Neural cell (in vitro differentiated cells): ENCODE data around the gene RWDD1. TPM values are rescaled to one million over a fixed set of nuclear protein-coding genes. Genes with fewer than 3 reads are reported as not detected.

Source experiments
- H2AFZ ChIP-seq: fragments of 200-600, 300-800 bp; sonication (generic), shearing (Covaris generic); 2 replicates; pipeline ENCODE4 v1.6.0; 2014; ENCODE audit warnings: low read depth, mild to moderate bottlenecking, antibody characterized with exemption, low read length, moderate library complexity
- H3F3A ChIP-seq: fragments of 200-600 bp; shearing (Covaris generic); 2 replicates; pipeline ENCODE4 v1.6.1; 2016; ENCODE audit warnings: mild to moderate bottlenecking, moderate library complexity, mixed read lengths, antibody characterized with exemption, low read length; ENCODE audit not compliant: insufficient read depth, poor library complexity, severe bottlenecking
- H3K27ac ChIP-seq: fragments of 200-600, 300-800 bp; sonication (generic), shearing (Covaris generic); 2 replicates; pipeline ENCODE4 v1.5.1; 2014; ENCODE audit warnings: mild to moderate bottlenecking, low read length, moderate library complexity
- H3K27me3 ChIP-seq: fragments of 300-800, 200-600 bp; sonication (generic), shearing (Covaris generic); 2 replicates; pipeline ENCODE4 v1.6.0; 2014; ENCODE audit warnings: mild to moderate bottlenecking, low read depth, low read length, moderate library complexity; ENCODE audit not compliant: insufficient read depth
- H3K36me3 ChIP-seq: fragments of 300-800, 200-600 bp; sonication (generic), shearing (Covaris generic); 2 replicates; pipeline ENCODE4 v1.5.1; 2014; ENCODE audit warnings: mild to moderate bottlenecking, antibody characterized with exemption, low read length, moderate library complexity; ENCODE audit not compliant: insufficient read depth
- H3K4me2 ChIP-seq: fragments of 300-800, 200-600 bp; sonication (generic), shearing (Covaris generic); 2 replicates; pipeline ENCODE4 v1.6.0; 2014; ENCODE audit warnings: mild to moderate bottlenecking, low read length
- H3K4me3 ChIP-seq: fragments of 300-800, 200-600 bp; sonication (generic), shearing (Covaris generic); 2 replicates; pipeline ENCODE4 v1.5.1; 2014; ENCODE audit warnings: mild to moderate bottlenecking, low read length, moderate library complexity
- H3K79me2 ChIP-seq: fragments of 200-600 bp; shearing (Covaris generic); replicated peaks from 2 replicates; pipeline ENCODE4 v1.6.0; 2014; ENCODE audit warnings: mild to moderate bottlenecking, low read length, moderate library complexity; ENCODE audit not compliant: insufficient read depth
- H3K9ac ChIP-seq: fragments of 300-800, 200-600 bp; sonication (generic), shearing (Covaris generic); 2 replicates; pipeline ENCODE4 v1.6.1; 2016; ENCODE audit warnings: mild to moderate bottlenecking, low read length, mixed read lengths
- H3K9me2 ChIP-seq: fragments of 200-600 bp; shearing (Covaris generic); 2 replicates; pipeline ENCODE4 v1.6.1; 2016; ENCODE audit warnings: mild to moderate bottlenecking, low read length, mixed read lengths; ENCODE audit not compliant: insufficient read depth
- H3K9me3 ChIP-seq: fragments of 200-600, 300-800 bp; sonication (generic), shearing (Covaris generic); 2 replicates; pipeline ENCODE4 v1.6.1; 2016; ENCODE audit warnings: mild to moderate bottlenecking, mixed run types, low read length, moderate library complexity, mixed read lengths
- H4K20me1 ChIP-seq: fragments of 200-600 bp; shearing (Covaris generic); 2 replicates; pipeline ENCODE4 v1.6.1; 2016; ENCODE audit warnings: mild to moderate bottlenecking, mixed run types; ENCODE audit not compliant: insufficient read depth
- EP300 ChIP-seq: fragments of 450-650 bp; conservative IDR thresholded peaks from 2 replicates; pipeline ENCODE4 v1.6.1; 2014; ENCODE audit warnings: antibody characterized with exemption, mild to moderate bottlenecking, moderate library complexity; ENCODE audit not compliant: poor library complexity, severe bottlenecking
- EZH2 ChIP-seq: fragments of 200-600, 300-800 bp; shearing (Covaris generic), sonication (generic); IDR thresholded peaks from 2 replicates; pipeline ENCODE4 v1.6.1; 2014; ENCODE audit warnings: antibody characterized with exemption, low read length, borderline replicate concordance, mild to moderate bottlenecking; ENCODE audit not compliant: insufficient read depth, poor library complexity, severe bottlenecking
- MXI1 ChIP-seq: fragments of 450-650 bp; conservative IDR thresholded peaks from 2 replicates; pipeline ENCODE4 v1.6.1; 2014; ENCODE audit warnings: antibody characterized with exemption, mild to moderate bottlenecking; ENCODE audit not compliant: poor library complexity, severe bottlenecking
- POLR2AphosphoS5 ChIP-seq: IDR thresholded peaks from 2 replicates; pipeline ENCODE4 v1.6.1; 2012
- RAD21 ChIP-seq: fragments of 450-650 bp; conservative IDR thresholded peaks from 2 replicates; pipeline ENCODE4 v1.6.1; 2014; ENCODE audit warnings: antibody characterized with exemption, mild to moderate bottlenecking, moderate library complexity
- SMC3 ChIP-seq: fragments of 450-650 bp; conservative IDR thresholded peaks from 2 replicates; pipeline ENCODE4 v1.6.1; 2014; ENCODE audit warnings: antibody characterized with exemption, mild to moderate bottlenecking, moderate library complexity; ENCODE audit not compliant: poor library complexity
- TAF1 ChIP-seq: IDR thresholded peaks from 2 replicates; pipeline ENCODE4 v1.6.1; 2012; ENCODE audit warnings: low read depth
- polyA plus RNA-seq: library from polyadenylated mRNA; depleted of rRNA; stranded (reverse); fragments of >200 nt; gene quantifications from 2 replicates; pipeline ENCODE4 v1.2.3, GENCODE V29; 2014
- TF ChIP-seq, protein P1 (sequence below): IDR thresholded peaks from 2 replicates; pipeline ENCODE4 v1.6.1; 2012; ENCODE audit warnings: borderline replicate concordance
- TF ChIP-seq, protein P2 (sequence below): fragments of 450-650 bp; IDR thresholded peaks from 2 replicates; pipeline ENCODE4 v1.5.1; 2014; ENCODE audit warnings: antibody characterized with exemption, mild to moderate bottlenecking, moderate library complexity; ENCODE audit not compliant: poor library complexity, severe bottlenecking

Gene RWDD1
- polyA plus RNA-seq, 1 donor from 2014 or later, result 83.3 TPM

DNA sequence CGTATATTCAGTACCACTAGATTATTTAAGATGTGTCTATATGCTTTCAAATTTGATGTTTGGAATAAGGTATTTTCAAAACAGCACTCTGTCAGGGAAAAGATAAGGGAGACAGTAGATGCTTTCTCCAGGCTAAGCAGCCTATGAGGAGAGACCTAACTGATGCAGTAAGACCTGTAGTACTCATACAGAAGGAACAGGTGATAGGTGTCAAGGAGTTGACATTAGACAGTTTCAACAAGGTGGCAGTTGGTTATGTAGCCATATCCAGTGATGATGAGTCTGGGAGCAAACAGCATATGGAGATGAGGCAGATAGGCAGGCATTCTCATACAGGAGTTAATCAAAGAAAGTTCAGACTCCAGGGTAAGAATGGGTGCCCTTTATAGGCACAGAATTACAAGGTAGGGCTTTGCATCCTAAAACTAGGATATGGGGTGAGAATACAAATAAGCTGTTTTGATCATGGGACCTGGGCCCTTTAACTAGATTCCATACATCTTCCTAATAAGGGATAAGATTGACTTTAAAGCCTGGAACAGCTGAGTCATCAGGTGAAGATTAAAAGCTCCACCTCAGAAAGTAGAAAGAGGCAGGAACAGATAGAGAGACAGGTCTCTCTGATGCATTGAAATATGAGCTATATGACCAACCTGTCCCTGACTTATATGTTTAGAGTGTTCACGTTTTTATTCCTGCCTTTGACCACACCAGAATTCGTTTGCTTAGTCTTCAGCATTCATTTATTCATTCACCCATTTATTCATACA lies 52.9 kb downstream of the RWDD1 start:
- Histone ChIP-seq H3K9ac (no peak overlapping the region), H3K9me3 (no peaks in the 10 kb centered on the region), H2AFZ (no peak overlapping the region), H3F3A (no peaks in the 10 kb centered on the region), H3K27me3 (no peaks in the 10 kb centered on the region), H3K79me2 (no peaks in the 10 kb centered on the region), H4K20me1 (no peaks in the 10 kb centered on the region), H3K9me2 (no peaks in the 10 kb centered on the region), H3K36me3 (peaks cover 5% of the 10 kb centered on the region), H3K27ac (no peak overlapping the region), H3K4me3 (no peak overlapping the region), H3K4me2 (no peak overlapping the region)
- no peak for TF ChIP-seq MXI1
- TF ChIP-seq RAD21, result no peak

DNA sequence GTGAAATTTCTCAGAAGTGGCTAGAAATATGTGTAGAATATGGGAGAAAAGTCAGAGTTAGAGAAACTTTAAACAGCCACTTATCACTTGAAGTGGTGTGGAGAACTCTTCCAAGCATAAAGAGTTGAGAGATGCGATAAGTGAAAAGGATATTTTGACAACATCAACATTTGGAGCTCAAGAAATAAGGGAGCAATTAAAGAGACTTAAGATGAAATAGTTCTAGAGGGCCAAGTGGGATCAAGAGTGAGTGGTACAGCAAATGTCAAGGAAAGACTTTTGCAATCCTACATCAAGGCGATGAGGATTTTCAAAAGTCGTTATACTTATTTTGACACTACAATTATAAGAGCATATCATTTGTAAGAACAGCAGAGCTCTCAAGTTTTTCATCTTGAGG lies 54.6 kb downstream of the RWDD1 start:
- TF ChIP-seq POLR2AphosphoS5 (no peak), MXI1 (no peak), EP300 (no peak), TAF1 (no peak), SMC3 (no peak), EZH2 (no peak), RAD21 (no peak)
- TF ChIP-seq, protein P1, sequence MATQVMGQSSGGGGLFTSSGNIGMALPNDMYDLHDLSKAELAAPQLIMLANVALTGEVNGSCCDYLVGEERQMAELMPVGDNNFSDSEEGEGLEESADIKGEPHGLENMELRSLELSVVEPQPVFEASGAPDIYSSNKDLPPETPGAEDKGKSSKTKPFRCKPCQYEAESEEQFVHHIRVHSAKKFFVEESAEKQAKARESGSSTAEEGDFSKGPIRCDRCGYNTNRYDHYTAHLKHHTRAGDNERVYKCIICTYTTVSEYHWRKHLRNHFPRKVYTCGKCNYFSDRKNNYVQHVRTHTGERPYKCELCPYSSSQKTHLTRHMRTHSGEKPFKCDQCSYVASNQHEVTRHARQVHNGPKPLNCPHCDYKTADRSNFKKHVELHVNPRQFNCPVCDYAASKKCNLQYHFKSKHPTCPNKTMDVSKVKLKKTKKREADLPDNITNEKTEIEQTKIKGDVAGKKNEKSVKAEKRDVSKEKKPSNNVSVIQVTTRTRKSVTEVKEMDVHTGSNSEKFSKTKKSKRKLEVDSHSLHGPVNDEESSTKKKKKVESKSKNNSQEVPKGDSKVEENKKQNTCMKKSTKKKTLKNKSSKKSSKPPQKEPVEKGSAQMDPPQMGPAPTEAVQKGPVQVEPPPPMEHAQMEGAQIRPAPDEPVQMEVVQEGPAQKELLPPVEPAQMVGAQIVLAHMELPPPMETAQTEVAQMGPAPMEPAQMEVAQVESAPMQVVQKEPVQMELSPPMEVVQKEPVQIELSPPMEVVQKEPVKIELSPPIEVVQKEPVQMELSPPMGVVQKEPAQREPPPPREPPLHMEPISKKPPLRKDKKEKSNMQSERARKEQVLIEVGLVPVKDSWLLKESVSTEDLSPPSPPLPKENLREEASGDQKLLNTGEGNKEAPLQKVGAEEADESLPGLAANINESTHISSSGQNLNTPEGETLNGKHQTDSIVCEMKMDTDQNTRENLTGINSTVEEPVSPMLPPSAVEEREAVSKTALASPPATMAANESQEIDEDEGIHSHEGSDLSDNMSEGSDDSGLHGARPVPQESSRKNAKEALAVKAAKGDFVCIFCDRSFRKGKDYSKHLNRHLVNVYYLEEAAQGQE, result no peak
- TF ChIP-seq, protein P2, sequence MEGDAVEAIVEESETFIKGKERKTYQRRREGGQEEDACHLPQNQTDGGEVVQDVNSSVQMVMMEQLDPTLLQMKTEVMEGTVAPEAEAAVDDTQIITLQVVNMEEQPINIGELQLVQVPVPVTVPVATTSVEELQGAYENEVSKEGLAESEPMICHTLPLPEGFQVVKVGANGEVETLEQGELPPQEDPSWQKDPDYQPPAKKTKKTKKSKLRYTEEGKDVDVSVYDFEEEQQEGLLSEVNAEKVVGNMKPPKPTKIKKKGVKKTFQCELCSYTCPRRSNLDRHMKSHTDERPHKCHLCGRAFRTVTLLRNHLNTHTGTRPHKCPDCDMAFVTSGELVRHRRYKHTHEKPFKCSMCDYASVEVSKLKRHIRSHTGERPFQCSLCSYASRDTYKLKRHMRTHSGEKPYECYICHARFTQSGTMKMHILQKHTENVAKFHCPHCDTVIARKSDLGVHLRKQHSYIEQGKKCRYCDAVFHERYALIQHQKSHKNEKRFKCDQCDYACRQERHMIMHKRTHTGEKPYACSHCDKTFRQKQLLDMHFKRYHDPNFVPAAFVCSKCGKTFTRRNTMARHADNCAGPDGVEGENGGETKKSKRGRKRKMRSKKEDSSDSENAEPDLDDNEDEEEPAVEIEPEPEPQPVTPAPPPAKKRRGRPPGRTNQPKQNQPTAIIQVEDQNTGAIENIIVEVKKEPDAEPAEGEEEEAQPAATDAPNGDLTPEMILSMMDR, result no peak
- no peaks in the 10 kb centered on the region for H3K9me2 ChIP-seq
- H3K79me2 ChIP-seq, result no peaks in the 10 kb centered on the region
- H3K36me3 ChIP-seq, result peaks cover 10% of the 10 kb centered on the region
- H3K4me3 ChIP-seq, result no peak overlapping the region
- no peaks in the 10 kb centered on the region for H3K27me3 ChIP-seq
- no peaks in the 10 kb centered on the region for H3F3A ChIP-seq
- no peak overlapping the region for H3K4me2 ChIP-seq
- no peak overlapping the region for H2AFZ ChIP-seq
- H3K9ac ChIP-seq, result no peak overlapping the region
- H4K20me1 ChIP-seq, result no peaks in the 10 kb centered on the region
- no peaks in the 10 kb centered on the region for H3K9me3 ChIP-seq
- no peak overlapping the region for H3K27ac ChIP-seq

DNA sequence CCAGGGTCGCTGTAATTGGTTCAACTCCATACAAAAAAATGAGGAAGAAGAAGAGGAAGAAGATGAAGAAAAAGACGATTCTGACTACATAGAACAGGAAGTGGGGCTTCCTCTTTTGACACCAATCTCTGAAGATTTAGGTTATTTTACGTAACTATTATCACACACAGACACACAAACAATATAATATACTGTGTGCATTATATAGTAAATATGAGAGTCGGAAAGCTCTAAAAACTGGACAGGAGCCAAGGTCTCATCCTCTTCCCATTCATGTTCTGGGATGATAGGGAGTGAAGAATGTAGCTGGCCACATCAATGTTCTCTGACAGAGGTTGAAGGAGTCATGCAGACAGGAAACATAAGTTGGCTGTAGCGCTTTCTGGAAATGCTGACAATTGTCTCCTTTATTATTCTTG lies 58.3 kb downstream of the RWDD1 start:
- Histone ChIP-seq H3K27ac (no peak overlapping the region), H4K20me1 (no peaks in the 10 kb centered on the region), H3K4me2 (no peak overlapping the region), H3F3A (no peaks in the 10 kb centered on the region), H3K4me3 (no peak overlapping the region), H3K79me2 (no peaks in the 10 kb centered on the region), H3K36me3 (peaks cover 10% of the 10 kb centered on the region), H3K27me3 (no peaks in the 10 kb centered on the region), H3K9me3 (no peaks in the 10 kb centered on the region), H3K9ac (no peak overlapping the region), H3K9me2 (no peaks in the 10 kb centered on the region), H2AFZ (no peak overlapping the region)
- TF ChIP-seq EZH2 (no peak), MXI1 (no peak), SMC3 (no peak), POLR2AphosphoS5 (no peak), RAD21 (no peak), TAF1 (no peak), EP300 (no peak)
- TF ChIP-seq, protein P1, result no peak
- TF ChIP-seq, protein P2, result no peak
